ENCODE data around the gene PRSS50. TPM values are rescaled to one million over a fixed set of nuclear protein-coding genes. Genes with fewer than 3 reads are reported as not detected.

Gene PRSS50
- total RNA-seq, 2 donors from 2014 or later, result 0.14 to 0.80 TPM

DNA sequence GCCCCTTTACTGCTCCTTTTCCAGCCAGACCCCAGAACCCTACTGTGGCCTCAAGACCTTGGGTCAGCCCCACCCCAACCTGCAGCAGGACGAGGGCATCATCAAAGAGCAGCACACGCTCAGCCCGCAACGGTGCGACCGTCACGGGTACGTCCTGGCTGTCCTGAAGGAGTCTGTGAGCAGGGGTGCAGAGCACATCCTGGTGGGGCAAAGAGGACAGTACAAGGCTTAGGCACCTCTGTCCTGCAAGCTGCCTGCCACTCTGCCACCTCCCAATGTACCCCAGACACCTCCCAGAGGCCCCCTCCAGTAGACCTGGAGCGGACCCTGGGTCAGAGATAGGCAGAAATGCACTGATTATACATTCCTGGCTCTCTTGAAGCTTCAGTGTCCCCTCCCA is 32.2 kb downstream of the PRSS50 start:
- 92% methylated on average over 9 of the region's 9 CpGs for WGBS
- TF ChIP-seq, protein P1, sequence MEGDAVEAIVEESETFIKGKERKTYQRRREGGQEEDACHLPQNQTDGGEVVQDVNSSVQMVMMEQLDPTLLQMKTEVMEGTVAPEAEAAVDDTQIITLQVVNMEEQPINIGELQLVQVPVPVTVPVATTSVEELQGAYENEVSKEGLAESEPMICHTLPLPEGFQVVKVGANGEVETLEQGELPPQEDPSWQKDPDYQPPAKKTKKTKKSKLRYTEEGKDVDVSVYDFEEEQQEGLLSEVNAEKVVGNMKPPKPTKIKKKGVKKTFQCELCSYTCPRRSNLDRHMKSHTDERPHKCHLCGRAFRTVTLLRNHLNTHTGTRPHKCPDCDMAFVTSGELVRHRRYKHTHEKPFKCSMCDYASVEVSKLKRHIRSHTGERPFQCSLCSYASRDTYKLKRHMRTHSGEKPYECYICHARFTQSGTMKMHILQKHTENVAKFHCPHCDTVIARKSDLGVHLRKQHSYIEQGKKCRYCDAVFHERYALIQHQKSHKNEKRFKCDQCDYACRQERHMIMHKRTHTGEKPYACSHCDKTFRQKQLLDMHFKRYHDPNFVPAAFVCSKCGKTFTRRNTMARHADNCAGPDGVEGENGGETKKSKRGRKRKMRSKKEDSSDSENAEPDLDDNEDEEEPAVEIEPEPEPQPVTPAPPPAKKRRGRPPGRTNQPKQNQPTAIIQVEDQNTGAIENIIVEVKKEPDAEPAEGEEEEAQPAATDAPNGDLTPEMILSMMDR (IDR thresholded peaks at IDR 0.05), result no peak
- no peaks in the 10 kb centered on the region for H3K27me3 ChIP-seq (replicated peaks; ENCODE audit: insufficient read depth)
- no peaks in the 10 kb centered on the region for H3K4me1 ChIP-seq (replicated peaks)
- H3K4me3 ChIP-seq, result no peak overlapping the region
- intact Hi-C loops (cut with DNase I), result no loop called here
- H3K27ac ChIP-seq, result no peak overlapping the region
- no peaks in the 10 kb centered on the region for H3K9me3 ChIP-seq
- no peaks in the 10 kb centered on the region for H3K36me3 ChIP-seq
- DNase-seq (ENCODE audit: low spot score), result no peak

DNA sequence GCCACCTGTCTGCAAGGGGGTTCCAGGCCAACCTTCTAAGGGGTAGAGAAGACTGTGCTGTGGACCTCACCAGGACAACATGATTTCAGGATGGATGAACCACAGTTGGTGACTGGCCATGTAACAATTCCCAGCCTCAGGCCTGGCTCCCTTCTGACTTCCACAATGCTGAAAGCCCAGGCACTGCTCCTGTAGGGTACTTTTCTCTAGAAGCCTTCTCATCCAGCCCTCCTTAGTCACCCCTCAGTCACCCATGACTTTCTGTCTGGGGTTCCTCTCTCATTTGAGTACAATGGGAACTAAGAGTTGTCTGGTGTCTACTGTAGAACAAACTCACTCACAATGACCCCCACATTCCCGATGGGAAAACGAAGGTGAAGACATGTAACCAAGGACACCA is 32.8 kb downstream of the PRSS50 start:
- H3K36me3 ChIP-seq, result no peaks in the 10 kb centered on the region
- 100% methylated on average over 2 of the region's 2 CpGs for WGBS
- no peaks in the 10 kb centered on the region for H3K27me3 ChIP-seq (replicated peaks; ENCODE audit: insufficient read depth)
- H3K4me1 ChIP-seq (replicated peaks), result no peaks in the 10 kb centered on the region
- no peak for DNase-seq (ENCODE audit: low spot score)
- H3K9me3 ChIP-seq, result no peaks in the 10 kb centered on the region
- intact Hi-C loops (cut with DNase I), result no loop called here
- TF ChIP-seq POLR2AphosphoS5 (IDR thresholded peaks at IDR 0.05), result no peak
- TF ChIP-seq, protein P1 (IDR thresholded peaks at IDR 0.05), result no peak
- TF ChIP-seq POLR2A (IDR thresholded peaks at IDR 0.05), result no peak
- no peak overlapping the region for H3K27ac ChIP-seq
- H3K4me3 ChIP-seq, result no peak overlapping the region

DNA sequence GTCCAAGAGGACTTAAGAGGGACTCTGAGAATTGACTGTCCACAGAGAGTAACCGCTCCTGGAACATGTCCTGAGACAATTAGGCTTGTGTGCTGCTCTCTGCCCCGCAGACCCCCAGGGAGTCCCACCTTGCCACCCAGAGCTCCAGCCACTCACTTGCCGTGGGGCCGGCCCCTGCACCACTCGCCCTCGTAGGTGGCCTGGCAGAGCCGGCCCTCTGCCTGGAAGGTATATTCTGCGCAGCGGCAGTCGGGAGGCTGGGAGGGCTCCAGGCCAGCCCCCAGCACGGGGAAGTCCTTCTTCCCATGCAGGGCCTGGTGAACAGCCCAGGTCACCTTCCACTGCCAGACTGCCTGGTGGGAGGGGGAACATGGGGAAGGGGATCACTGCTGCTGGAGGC is 34.7 kb downstream of the PRSS50 start:
- Histone ChIP-seq H3K9me3 (no peaks in the 10 kb centered on the region), H3K27me3 (replicated peaks; ENCODE audit: insufficient read depth) (no peaks in the 10 kb centered on the region), H3K4me1 (replicated peaks) (no peaks in the 10 kb centered on the region), H3K27ac (no peak overlapping the region), H3K36me3 (no peaks in the 10 kb centered on the region), H3K4me3 (no peak overlapping the region)
- DNase-seq (ENCODE audit: low spot score), result no peak
- 85% methylated on average over 7 of the region's 11 CpGs for WGBS
- TF ChIP-seq, protein P1 (IDR thresholded peaks at IDR 0.05), result no peak
- TF ChIP-seq POLR2A (IDR thresholded peaks at IDR 0.05) (no peak), POLR2AphosphoS5 (IDR thresholded peaks at IDR 0.05) (no peak)
- intact Hi-C loops (cut with DNase I), result no loop called here

DNA sequence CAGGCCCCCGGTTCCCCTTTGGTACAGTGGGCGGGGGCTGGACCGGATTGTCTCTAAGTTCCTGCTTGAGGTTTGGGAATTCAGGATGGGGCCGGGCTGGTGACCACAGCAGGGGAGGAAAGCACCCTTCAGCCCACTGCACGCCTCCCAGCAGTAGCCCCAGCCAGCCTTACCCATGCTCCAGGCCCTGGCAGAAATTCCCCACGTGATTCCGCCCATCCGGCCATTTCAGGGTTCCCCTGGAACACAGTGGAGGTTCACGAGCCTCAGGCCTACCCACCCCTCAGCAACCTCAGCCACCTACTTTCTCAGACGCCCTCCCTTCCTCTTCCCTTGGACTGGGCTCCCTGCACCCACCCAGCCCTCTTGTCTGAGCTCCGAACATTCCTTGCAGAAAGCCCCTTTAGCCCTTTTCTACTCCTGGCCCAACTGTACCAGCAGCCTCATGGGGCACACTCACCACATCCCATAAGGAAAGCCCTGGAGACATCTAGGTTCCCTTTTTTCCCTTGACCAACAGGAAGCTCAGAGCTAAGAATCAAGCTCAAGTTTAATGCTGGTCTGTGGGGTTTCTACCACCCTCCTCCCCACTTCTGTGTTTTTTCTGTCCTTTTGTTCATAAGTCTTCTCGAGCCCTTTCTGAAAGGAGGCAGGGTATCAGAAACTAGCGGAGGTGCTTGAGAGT is 35.7 kb downstream of the PRSS50 start:
- intact Hi-C loops (cut with DNase I), result no loop called here
- no peaks in the 10 kb centered on the region for H3K36me3 ChIP-seq

DNA sequence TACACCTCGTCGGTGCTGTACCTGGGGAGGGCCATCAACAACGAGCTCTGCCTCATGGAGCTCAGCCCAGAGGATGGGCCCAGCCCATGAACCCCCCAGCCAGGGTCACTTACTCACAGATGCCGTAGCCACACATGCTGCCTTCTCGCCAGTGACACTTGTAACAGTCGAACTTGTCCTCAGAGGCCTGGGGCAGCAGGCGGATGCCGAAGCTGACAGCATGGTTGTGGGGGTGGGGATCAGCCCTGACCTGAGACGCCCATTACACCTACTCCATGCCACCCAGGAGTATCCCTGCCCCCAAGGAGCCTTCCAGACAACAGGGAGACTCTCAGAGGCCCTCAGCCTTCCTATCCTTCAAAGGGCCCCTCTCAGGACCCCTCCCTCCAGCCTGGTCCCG is 36.3 kb downstream of the PRSS50 start:
- 91% methylated on average over 10 of the region's 10 CpGs for WGBS

More for the DNA sequence above, 35.7 kb downstream of the PRSS50 start:
- 71% methylated on average over 13 of the region's 13 CpGs for whole genome bisulfite sequencing
- TF ChIP-seq POLR2AphosphoS5 (IDR thresholded peaks at IDR 0.05) (no peak), POLR2A (IDR thresholded peaks at IDR 0.05) (no peak)
- TF ChIP-seq, protein P1 (IDR thresholded peaks at IDR 0.05), result no peak
- Histone ChIP-seq H3K4me3 (no peak overlapping the region), H3K9me3 (no peaks in the 10 kb centered on the region), H3K27ac (no peak overlapping the region), H3K4me1 (replicated peaks) (no peaks in the 10 kb centered on the region), H3K27me3 (replicated peaks; ENCODE audit: insufficient read depth) (no peaks in the 10 kb centered on the region)
- DNase-seq (ENCODE audit: low spot score), result no peak

More for the DNA sequence above, 36.3 kb downstream of the PRSS50 start:
- Histone ChIP-seq H3K36me3 (no peaks in the 10 kb centered on the region), H3K9me3 (no peaks in the 10 kb centered on the region), H3K4me1 (replicated peaks) (no peaks in the 10 kb centered on the region), H3K27ac (no peak overlapping the region), H3K27me3 (replicated peaks; ENCODE audit: insufficient read depth) (no peaks in the 10 kb centered on the region), H3K4me3 (no peak overlapping the region)
- TF ChIP-seq, protein P1 (IDR thresholded peaks at IDR 0.05), result no peak
- no peak for TF ChIP-seq POLR2AphosphoS5 (IDR thresholded peaks at IDR 0.05)
- no peak for TF ChIP-seq POLR2A (IDR thresholded peaks at IDR 0.05)
- DNase-seq (ENCODE audit: low spot score), result no peak
- intact Hi-C loops (cut with DNase I), result no loop called here

All from prostate gland (tissue), 2 donors.